HCT116 (cell line): ENCODE data around the gene PAK6.

ENCODE experiments used
- CTCF ChIP-seq, 3 experiments: fragments of 200-600 bp in 1 of 3; sonication (generic) in 1 of 3; IDR thresholded peaks in 2 of 3; conservative IDR thresholded peaks in 1 of 3; 2 replicates each; pipeline ENCODE4 v1.5.1; 2012 to 2017; ENCODE audit warnings: low read depth in 2 of 3, low read length in 2 of 3, antibody characterized with exemption in 1 of 3, borderline replicate concordance in 1 of 3, control low read depth in 1 of 3, mild to moderate bottlenecking in 1 of 3, mixed read lengths in 1 of 3, mixed run types in 1 of 3, moderate library complexity in 1 of 3; ENCODE audit not compliant: insufficient read depth in 1 of 3
- SP1 ChIP-seq: IDR thresholded peaks from 2 replicates; pipeline ENCODE4 v1.6.1; 2012; ENCODE audit warnings: low read depth

- TF ChIP-seq CTCF (IDR thresholded peaks at IDR 0.05 in 2 of 3, conservative IDR thresholded peaks at IDR 0.05 in 1 of 3; ENCODE audit: borderline replicate concordance in 1 of 3, insufficient read depth in 1 of 3, low read depth in 2 of 3, low read length in 2 of 3), result no peak
- no peak for TF ChIP-seq SP1
Measured at GRCh38 chr15:40292246-40292645, 53.4 kb downstream of the PAK6 start.
